HG03432 (cell line): ENCODE data around the gene EPS8L2.
A peak's percentile ranks its signal among the peaks of the same experiment; 100 is the strongest.

Source experiments
- ATAC-seq: cut with Tn5 transposase; IDR thresholded peaks from one replicate; pipeline ENCODE4 v1.9.1; 2021; ENCODE audit warnings: mild to moderate bottlenecking, moderate library complexity; ENCODE audit not compliant: unreplicated experiment

The EPS8L2 gene

DNA sequence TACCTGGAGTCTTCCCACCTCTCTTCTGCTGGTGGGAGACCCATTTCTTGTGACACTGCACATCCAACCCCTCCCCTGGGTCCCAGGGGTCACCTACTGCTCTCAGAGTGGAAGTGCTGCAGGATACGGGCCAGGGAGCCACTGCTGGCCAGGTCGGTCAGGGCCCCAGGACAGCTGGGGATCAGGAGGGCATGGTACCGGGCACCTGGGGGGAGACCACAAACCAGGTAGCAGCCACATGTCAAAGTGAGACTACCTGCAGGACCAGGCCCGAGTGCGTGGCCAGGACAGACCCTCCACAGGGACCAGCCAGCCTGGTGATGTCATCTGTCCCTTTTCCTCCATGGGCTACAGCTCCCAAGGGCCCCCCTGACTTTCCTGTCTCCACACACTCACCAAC lies 67.4 kb downstream of the EPS8L2 start:
- ATAC-seq = no peak

DNA sequence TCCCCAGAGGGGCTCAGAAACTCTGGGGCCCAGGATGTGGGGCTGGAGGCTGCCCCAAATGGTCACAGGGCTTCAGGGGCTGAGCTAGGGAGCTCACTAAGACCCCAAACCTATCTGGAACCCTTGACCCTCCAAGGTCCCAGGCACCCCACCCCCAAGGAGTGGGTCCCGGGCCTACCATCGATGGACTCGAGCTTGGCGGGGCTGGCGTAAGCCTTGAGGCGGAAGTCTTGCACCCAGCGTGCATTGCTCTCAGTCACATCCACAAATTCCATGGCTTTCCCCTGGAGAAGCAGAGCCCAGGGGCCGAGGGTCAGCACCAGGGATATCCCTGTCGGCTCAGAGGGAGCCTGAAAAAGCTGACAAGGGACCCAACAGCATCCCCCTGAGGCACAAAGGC lies 67.8 kb downstream of the EPS8L2 start:
- no peak for ATAC-seq

DNA sequence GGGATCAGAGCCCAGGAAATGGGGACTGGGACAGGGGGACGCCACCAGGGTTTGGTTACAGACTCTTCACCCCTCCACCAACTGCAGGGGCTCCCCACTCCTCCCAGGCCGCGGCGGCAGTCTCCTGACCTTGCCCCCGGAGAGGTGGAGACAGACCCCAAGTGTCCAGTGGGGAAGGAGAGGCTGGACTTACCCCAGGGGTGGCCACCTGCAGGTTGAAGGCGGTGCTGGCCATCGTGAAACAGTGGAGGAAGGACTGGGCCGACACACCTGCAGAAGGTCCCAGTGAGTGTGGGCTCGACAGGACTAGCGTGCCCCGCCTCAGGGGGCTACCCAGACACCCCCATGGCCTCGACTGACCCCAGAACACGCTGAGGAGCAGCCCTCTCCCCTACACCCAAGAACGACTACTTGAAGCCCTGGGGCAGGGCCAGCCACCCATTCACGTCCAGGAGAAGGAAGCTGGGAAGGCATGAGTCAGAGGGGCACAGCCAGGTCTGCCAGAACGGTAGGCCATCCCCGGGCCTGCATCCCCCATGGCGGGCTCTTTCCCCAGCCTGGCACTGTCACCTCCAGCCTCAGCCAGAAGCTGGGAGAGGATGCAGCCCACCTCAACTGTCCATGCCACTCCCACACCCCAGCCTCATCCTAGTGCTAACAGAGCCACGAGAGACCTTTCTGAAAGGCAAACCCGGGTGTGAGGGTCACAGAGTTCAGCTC lies 69.0 kb downstream of the EPS8L2 start:
- no peak for ATAC-seq

DNA sequence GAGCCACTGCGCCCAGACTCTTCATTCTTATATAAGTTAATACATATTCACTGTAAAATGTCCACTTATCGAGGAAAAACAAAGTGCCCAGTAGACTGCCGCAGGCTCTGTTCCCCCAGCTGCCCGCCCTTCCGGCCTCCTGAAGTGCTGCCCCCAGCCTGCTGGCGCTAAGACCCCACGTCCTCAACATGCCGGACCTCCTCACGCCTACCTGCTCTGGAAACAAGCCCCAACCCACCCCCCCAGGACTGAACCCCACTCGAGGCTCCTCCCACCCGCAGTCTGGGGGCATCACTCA lies 70.2 kb downstream of the EPS8L2 start:
- ATAC-seq = no peak

DNA sequence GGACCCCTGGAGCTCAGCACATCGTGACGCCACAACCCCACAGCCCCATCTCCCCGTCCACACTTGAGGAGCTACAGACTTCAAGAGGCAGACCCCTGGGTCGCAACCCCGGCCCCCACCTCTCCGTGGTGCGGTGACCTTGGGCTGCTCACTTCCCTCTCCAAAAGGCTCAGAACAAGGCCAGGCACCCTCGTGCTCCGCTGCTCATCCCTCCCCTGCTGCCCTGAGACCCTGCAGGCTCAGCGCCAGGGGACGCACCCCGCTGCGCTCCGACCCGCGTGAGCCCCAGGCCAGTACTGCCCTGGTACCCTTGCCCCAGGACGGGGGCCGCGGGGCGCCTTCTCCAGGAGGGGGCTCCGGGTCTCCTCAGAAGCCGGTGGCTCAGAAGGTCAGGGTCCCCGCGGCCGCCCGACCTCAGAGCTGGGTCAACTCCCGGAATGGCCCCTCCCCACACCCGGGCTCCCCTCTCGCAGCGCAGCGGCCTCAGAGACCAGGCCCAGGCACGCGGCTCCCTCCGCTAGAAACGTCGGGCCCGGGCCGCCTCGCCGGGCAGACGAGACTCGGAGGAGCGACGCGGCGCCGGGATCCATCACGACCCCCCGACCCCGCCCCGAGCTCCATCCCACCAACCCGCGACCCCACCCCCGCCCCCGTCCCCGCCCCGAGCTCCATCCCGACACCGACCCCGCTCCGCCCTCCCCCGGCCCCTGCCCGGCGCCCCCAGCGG lies 70.7 kb downstream of the EPS8L2 start:
- ATAC-seq = peak; percentile 36
